Neural cell (in vitro differentiated cells): ENCODE measurements around the gene TRIM8. TPM values are rescaled to one million over a fixed set of nuclear protein-coding genes. Genes with fewer than 3 reads are reported as not detected.

Experiments
- H2AFZ ChIP-seq: fragments of 200-600, 300-800 bp; sonication (generic), shearing (Covaris generic); 2 replicates; pipeline ENCODE4 v1.6.0; 2014; ENCODE audit warnings: low read depth, mild to moderate bottlenecking, antibody characterized with exemption, low read length, moderate library complexity
- H3F3A ChIP-seq: fragments of 200-600 bp; shearing (Covaris generic); 2 replicates; pipeline ENCODE4 v1.6.1; 2016; ENCODE audit warnings: mild to moderate bottlenecking, moderate library complexity, mixed read lengths, antibody characterized with exemption, low read length; ENCODE audit not compliant: insufficient read depth, poor library complexity, severe bottlenecking
- H3K27ac ChIP-seq: fragments of 200-600, 300-800 bp; sonication (generic), shearing (Covaris generic); 2 replicates; pipeline ENCODE4 v1.5.1; 2014; ENCODE audit warnings: mild to moderate bottlenecking, low read length, moderate library complexity
- H3K27me3 ChIP-seq: fragments of 300-800, 200-600 bp; sonication (generic), shearing (Covaris generic); 2 replicates; pipeline ENCODE4 v1.6.0; 2014; ENCODE audit warnings: mild to moderate bottlenecking, low read depth, low read length, moderate library complexity; ENCODE audit not compliant: insufficient read depth
- H3K36me3 ChIP-seq: fragments of 300-800, 200-600 bp; sonication (generic), shearing (Covaris generic); 2 replicates; pipeline ENCODE4 v1.5.1; 2014; ENCODE audit warnings: mild to moderate bottlenecking, antibody characterized with exemption, low read length, moderate library complexity; ENCODE audit not compliant: insufficient read depth
- H3K4me2 ChIP-seq: fragments of 300-800, 200-600 bp; sonication (generic), shearing (Covaris generic); 2 replicates; pipeline ENCODE4 v1.6.0; 2014; ENCODE audit warnings: mild to moderate bottlenecking, low read length
- H3K4me3 ChIP-seq: fragments of 300-800, 200-600 bp; sonication (generic), shearing (Covaris generic); 2 replicates; pipeline ENCODE4 v1.5.1; 2014; ENCODE audit warnings: mild to moderate bottlenecking, low read length, moderate library complexity
- H3K79me2 ChIP-seq: fragments of 200-600 bp; shearing (Covaris generic); replicated peaks from 2 replicates; pipeline ENCODE4 v1.6.0; 2014; ENCODE audit warnings: mild to moderate bottlenecking, low read length, moderate library complexity; ENCODE audit not compliant: insufficient read depth
- H3K9ac ChIP-seq: fragments of 300-800, 200-600 bp; sonication (generic), shearing (Covaris generic); 2 replicates; pipeline ENCODE4 v1.6.1; 2016; ENCODE audit warnings: mild to moderate bottlenecking, low read length, mixed read lengths
- H3K9me2 ChIP-seq: fragments of 200-600 bp; shearing (Covaris generic); 2 replicates; pipeline ENCODE4 v1.6.1; 2016; ENCODE audit warnings: mild to moderate bottlenecking, low read length, mixed read lengths; ENCODE audit not compliant: insufficient read depth
- H3K9me3 ChIP-seq: fragments of 200-600, 300-800 bp; sonication (generic), shearing (Covaris generic); 2 replicates; pipeline ENCODE4 v1.6.1; 2016; ENCODE audit warnings: mild to moderate bottlenecking, mixed run types, low read length, moderate library complexity, mixed read lengths
- H4K20me1 ChIP-seq: fragments of 200-600 bp; shearing (Covaris generic); 2 replicates; pipeline ENCODE4 v1.6.1; 2016; ENCODE audit warnings: mild to moderate bottlenecking, mixed run types; ENCODE audit not compliant: insufficient read depth
- CTCF ChIP-seq: fragments of 450-650 bp; IDR thresholded peaks from 2 replicates; pipeline ENCODE4 v1.5.1; 2014; ENCODE audit warnings: antibody characterized with exemption, mild to moderate bottlenecking, moderate library complexity; ENCODE audit not compliant: poor library complexity, severe bottlenecking
- EP300 ChIP-seq: fragments of 450-650 bp; conservative IDR thresholded peaks from 2 replicates; pipeline ENCODE4 v1.6.1; 2014; ENCODE audit warnings: antibody characterized with exemption, mild to moderate bottlenecking, moderate library complexity; ENCODE audit not compliant: poor library complexity, severe bottlenecking
- EZH2 ChIP-seq: fragments of 200-600, 300-800 bp; shearing (Covaris generic), sonication (generic); IDR thresholded peaks from 2 replicates; pipeline ENCODE4 v1.6.1; 2014; ENCODE audit warnings: antibody characterized with exemption, low read length, borderline replicate concordance, mild to moderate bottlenecking; ENCODE audit not compliant: insufficient read depth, poor library complexity, severe bottlenecking
- MXI1 ChIP-seq: fragments of 450-650 bp; conservative IDR thresholded peaks from 2 replicates; pipeline ENCODE4 v1.6.1; 2014; ENCODE audit warnings: antibody characterized with exemption, mild to moderate bottlenecking; ENCODE audit not compliant: poor library complexity, severe bottlenecking
- POLR2AphosphoS5 ChIP-seq: IDR thresholded peaks from 2 replicates; pipeline ENCODE4 v1.6.1; 2012
- RAD21 ChIP-seq: fragments of 450-650 bp; conservative IDR thresholded peaks from 2 replicates; pipeline ENCODE4 v1.6.1; 2014; ENCODE audit warnings: antibody characterized with exemption, mild to moderate bottlenecking, moderate library complexity
- REST ChIP-seq: IDR thresholded peaks from 2 replicates; pipeline ENCODE4 v1.6.1; 2012; ENCODE audit warnings: borderline replicate concordance
- SMC3 ChIP-seq: fragments of 450-650 bp; conservative IDR thresholded peaks from 2 replicates; pipeline ENCODE4 v1.6.1; 2014; ENCODE audit warnings: antibody characterized with exemption, mild to moderate bottlenecking, moderate library complexity; ENCODE audit not compliant: poor library complexity
- TAF1 ChIP-seq: IDR thresholded peaks from 2 replicates; pipeline ENCODE4 v1.6.1; 2012; ENCODE audit warnings: low read depth
- polyA plus RNA-seq: library from polyadenylated mRNA; depleted of rRNA; stranded (reverse); fragments of >200 nt; gene quantifications from 2 replicates; pipeline ENCODE4 v1.2.3, GENCODE V29; 2014

TRIM8 gene
- polyA plus RNA-seq, 1 donor from 2014 or later: 47.5 TPM

DNA sequence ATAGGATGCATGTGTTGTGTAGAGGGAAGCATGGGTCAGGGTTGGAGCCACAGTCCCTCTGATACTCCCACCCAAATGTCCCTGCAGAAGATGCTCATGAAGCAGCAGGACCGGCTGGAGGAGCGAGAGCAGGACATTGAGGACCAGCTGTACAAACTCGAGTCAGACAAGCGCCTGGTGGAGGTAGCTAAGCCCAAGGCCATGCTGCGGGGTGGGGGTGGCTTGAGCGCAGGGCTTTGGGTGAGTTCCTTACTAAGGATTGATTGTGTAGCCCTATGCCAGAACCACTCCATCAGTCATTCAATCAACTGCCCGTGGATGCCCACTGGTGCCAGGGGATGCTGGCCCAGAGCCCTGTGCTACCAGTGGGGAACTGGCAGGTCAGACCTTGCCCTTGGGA is 10.3 kb downstream of the TRIM8 start:
- no peaks in the 10 kb centered on the region for H3K27me3 ChIP-seq
- no peak overlapping the region for H3K27ac ChIP-seq
- H3K9ac ChIP-seq: no peak overlapping the region
- H3F3A ChIP-seq: no peaks in the 10 kb centered on the region
- H3K9me2 ChIP-seq: no peaks in the 10 kb centered on the region
- no peaks in the 10 kb centered on the region for H3K36me3 ChIP-seq
- H3K79me2 ChIP-seq: peaks cover 42% of the 10 kb centered on the region
- TF ChIP-seq EZH2: no peak
- no peak for TF ChIP-seq MXI1
- no peak for TF ChIP-seq CTCF
- TF ChIP-seq EP300: no peak
- no peak for TF ChIP-seq REST
- TF ChIP-seq SMC3: no peak
- no peak for TF ChIP-seq RAD21
- no peak for TF ChIP-seq TAF1
- TF ChIP-seq POLR2AphosphoS5: no peak
- H3K9me3 ChIP-seq: no peaks in the 10 kb centered on the region
- no peak overlapping the region for H3K4me3 ChIP-seq
- H3K4me2 ChIP-seq: no peak overlapping the region
- no peak overlapping the region for H2AFZ ChIP-seq
- H4K20me1 ChIP-seq: peaks cover 9% of the 10 kb centered on the region

- H3K9me2 ChIP-seq: no peaks in the 10 kb centered on the region
- no peaks in the 10 kb centered on the region for H3K36me3 ChIP-seq
- H4K20me1 ChIP-seq: peaks cover 9% of the 10 kb centered on the region
- no peaks in the 10 kb centered on the region for H3K27me3 ChIP-seq
- no peaks in the 10 kb centered on the region for H3F3A ChIP-seq
- no peak overlapping the region for H3K4me2 ChIP-seq
- H3K27ac ChIP-seq: no peak overlapping the region
- H3K79me2 ChIP-seq: peaks cover 38% of the 10 kb centered on the region
- no peak overlapping the region for H3K9ac ChIP-seq
- no peak overlapping the region for H3K4me3 ChIP-seq
- TF ChIP-seq TAF1: no peak
- no peak for TF ChIP-seq RAD21
- no peak for TF ChIP-seq EZH2
- no peak for TF ChIP-seq MXI1
- no peak for TF ChIP-seq EP300
- no peak for TF ChIP-seq CTCF
- no peak for TF ChIP-seq SMC3
- TF ChIP-seq REST: no peak
- no peak for TF ChIP-seq POLR2AphosphoS5
- no peaks in the 10 kb centered on the region for H3K9me3 ChIP-seq
- no peak overlapping the region for H2AFZ ChIP-seq
Measured at GRCh38 chr10:102654969-102655368, 10.7 kb downstream of the TRIM8 start.
